ENCODE data around the gene SCAMP5.

DNA sequence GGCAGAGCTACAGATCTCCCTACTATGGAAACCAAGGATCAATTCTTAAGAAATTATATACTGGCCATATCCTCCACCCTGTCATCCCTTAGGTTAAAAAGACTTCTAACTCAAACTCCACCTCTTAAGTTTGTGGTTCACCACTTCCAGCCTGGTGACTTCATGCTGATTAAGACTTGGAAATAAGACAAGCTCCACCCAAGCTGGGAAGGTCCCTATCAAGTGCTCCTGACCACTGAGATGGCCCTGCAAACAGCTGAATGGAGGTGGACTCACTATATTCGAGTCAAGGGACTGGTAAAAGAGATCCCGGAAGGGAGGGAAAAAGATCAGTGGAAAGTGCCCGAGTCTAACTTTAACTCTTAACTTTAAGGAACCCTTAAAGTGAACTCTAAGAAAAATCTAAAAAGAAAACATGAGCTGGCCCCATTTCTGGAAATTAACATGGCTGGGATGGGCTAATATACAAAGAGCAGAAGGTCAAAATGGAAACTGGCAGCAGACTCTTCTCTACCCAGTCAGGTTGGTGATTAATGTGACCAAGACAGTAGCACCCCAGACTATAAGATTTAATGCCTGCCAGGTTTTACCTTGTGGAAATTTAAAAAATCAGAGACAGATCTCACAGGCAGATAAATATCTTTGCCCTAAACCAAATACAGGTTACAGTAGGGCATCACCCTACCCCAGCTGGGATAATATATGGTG, 71.9 kb downstream of the SCAMP5 start:
- TF ChIP-seq, protein P1, sequence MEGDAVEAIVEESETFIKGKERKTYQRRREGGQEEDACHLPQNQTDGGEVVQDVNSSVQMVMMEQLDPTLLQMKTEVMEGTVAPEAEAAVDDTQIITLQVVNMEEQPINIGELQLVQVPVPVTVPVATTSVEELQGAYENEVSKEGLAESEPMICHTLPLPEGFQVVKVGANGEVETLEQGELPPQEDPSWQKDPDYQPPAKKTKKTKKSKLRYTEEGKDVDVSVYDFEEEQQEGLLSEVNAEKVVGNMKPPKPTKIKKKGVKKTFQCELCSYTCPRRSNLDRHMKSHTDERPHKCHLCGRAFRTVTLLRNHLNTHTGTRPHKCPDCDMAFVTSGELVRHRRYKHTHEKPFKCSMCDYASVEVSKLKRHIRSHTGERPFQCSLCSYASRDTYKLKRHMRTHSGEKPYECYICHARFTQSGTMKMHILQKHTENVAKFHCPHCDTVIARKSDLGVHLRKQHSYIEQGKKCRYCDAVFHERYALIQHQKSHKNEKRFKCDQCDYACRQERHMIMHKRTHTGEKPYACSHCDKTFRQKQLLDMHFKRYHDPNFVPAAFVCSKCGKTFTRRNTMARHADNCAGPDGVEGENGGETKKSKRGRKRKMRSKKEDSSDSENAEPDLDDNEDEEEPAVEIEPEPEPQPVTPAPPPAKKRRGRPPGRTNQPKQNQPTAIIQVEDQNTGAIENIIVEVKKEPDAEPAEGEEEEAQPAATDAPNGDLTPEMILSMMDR (IDR thresholded peaks at IDR 0.05 in 4 of 5, conservative IDR thresholded peaks at IDR 0.05 in 1 of 5), result no peak
- TF ChIP-seq POLR2A (IDR thresholded peaks at IDR 0.05), result no peak
